ENCODE results near the gene SRRM5.
"Not testable (repeated sequence)": the region's sequence is repeated elsewhere in the genome, so short reads cannot be mapped to it uniquely, and the experiment has no call there.

SRRM5 gene

GRCh38 chr19:43611788-43612187 lies at the start of gene SRRM5:
Gene SRRM5, plus strand, starts transcription at chr19:43612088. Its CDS starts 34 bp downstream, at chr19:43612122.
- DNase-seq: no peak

- no peak for DNase-seq
Observed at GRCh38 chr19:43562226-43562697, 49.6 kb upstream of the SRRM5 start.

GRCh38 chr19:43562698-43563241 lies 49.1 kb upstream of the SRRM5 start:
- DNase-seq: peak; percentile 35

GRCh38 chr19:43563816-43564457 lies 48.0 kb upstream of the SRRM5 start:
- DNase-seq: no peak

- DNase-seq: no peak
Observed at GRCh38 chr19:43564800-43565199, 47.1 kb upstream of the SRRM5 start.

- DNase-seq: no peak
Observed at GRCh38 chr19:43569657-43570056, 42.2 kb upstream of the SRRM5 start.

- no peak for DNase-seq
Observed at GRCh38 chr19:43570174-43570791, 41.6 kb upstream of the SRRM5 start.

- DNase-seq: no peak
Observed at GRCh38 chr19:43572171-43572588, 39.7 kb upstream of the SRRM5 start.

- peak; percentile 14 for DNase-seq
Observed at GRCh38 chr19:43574424-43575155, 37.3 kb upstream of the SRRM5 start.

GRCh38 chr19:43575156-43575950 lies 36.5 kb upstream of the SRRM5 start, which contains the start of the genes PINLYP and XRCC1:
Gene PINLYP, plus strand, starts transcription at chr19:43575801. Its CDS starts 1,391 bp downstream, at chr19:43577192.
Gene XRCC1, minus strand, starts transcription at chr19:43575527. Its CDS starts 69 bp downstream, at chr19:43575458.
- peak; percentile 90 for DNase-seq

GRCh38 chr19:43575955-43576878 lies 35.7 kb upstream of the SRRM5 start:
- DNase-seq: no peak

GRCh38 chr19:43578787-43579186 lies 33.1 kb upstream of the SRRM5 start:
- DNase-seq: no peak

- no peak for DNase-seq
Observed at GRCh38 chr19:43581467-43581866, 30.4 kb upstream of the SRRM5 start.

- no peak for DNase-seq
Observed at GRCh38 chr19:43582495-43582894, 29.4 kb upstream of the SRRM5 start.

GRCh38 chr19:43584484-43584883 lies 27.4 kb upstream of the SRRM5 start:
- DNase-seq: no peak

- DNase-seq: no peak
Observed at GRCh38 chr19:43586346-43586745, 25.5 kb upstream of the SRRM5 start.

GRCh38 chr19:43587029-43587428 lies 24.9 kb upstream of the SRRM5 start:
- not testable (repeated sequence) for DNase-seq

- DNase-seq: no peak
Observed at GRCh38 chr19:43589277-43589676, 22.6 kb upstream of the SRRM5 start.

- DNase-seq: no peak
Observed at GRCh38 chr19:43589678-43590077, 22.2 kb upstream of the SRRM5 start.

- no peak for DNase-seq
Observed at GRCh38 chr19:43591904-43592772, 19.8 kb upstream of the SRRM5 start.

Measured in T1000 (cell line).